ENCODE measurements around the gene NPR2. TPM values are rescaled to one million over a fixed set of nuclear protein-coding genes. Genes with fewer than 3 reads are reported as not detected.

The NPR2 gene
- polyA plus RNA-seq, 2 donors, result 3.8 to 5.1 TPM

- Histone ChIP-seq H3K9me3 (ENCODE audit: control insufficient read depth in 2 of 2, insufficient read depth in 1 of 2, low read depth in 1 of 2, low read length in 1 of 2) (no peaks in the 10 kb centered on the region), H3K36me3 (ENCODE audit: control insufficient read depth in 2 of 2, insufficient read depth in 2 of 2, low read length in 1 of 2) (peaks cover under 1 to 3% of the 10 kb centered on the region in 2 donors), H3K27ac (ENCODE audit: low read depth in 2 of 2, low read length in 1 of 2) (no peak overlapping the region), H3K4me3 (ENCODE audit: low read depth in 1 of 2, low read length in 2 of 2) (peak overlapping the region; percentile 5 to 25), H3K4me1 (ENCODE audit: control insufficient read depth in 2 of 2, insufficient read depth in 2 of 2, low read length in 1 of 2) (peaks cover 3% of the 10 kb centered on the region in 2 donors), H3K27me3 (ENCODE audit: control insufficient read depth in 1 of 2, insufficient read depth in 2 of 2, low read length in 2 of 2) (no peaks in the 10 kb centered on the region)
- 12% methylated on average over 12 of the region's 12 CpGs for WGBS, 2 donors
Observed at GRCh38 chr9:35811381-35812024, 20.1 kb downstream of the NPR2 start.

GRCh38 chr9:35812025-35812602 is 20.7 kb downstream of the NPR2 start, which contains the start of gene SPAG8:
Gene SPAG8 (minus strand): TSS chr9:35812262. CDS start chr9:35812147, 115 bp downstream.
- Histone ChIP-seq H3K4me1 (ENCODE audit: control insufficient read depth in 2 of 2, insufficient read depth in 2 of 2, low read length in 1 of 2) (peaks cover 3% of the 10 kb centered on the region in 2 donors), H3K9me3 (ENCODE audit: control insufficient read depth in 2 of 2, insufficient read depth in 1 of 2, low read depth in 1 of 2, low read length in 1 of 2) (no peaks in the 10 kb centered on the region), H3K27me3 (ENCODE audit: control insufficient read depth in 1 of 2, insufficient read depth in 2 of 2, low read length in 2 of 2) (no peaks in the 10 kb centered on the region), H3K36me3 (ENCODE audit: control insufficient read depth in 2 of 2, insufficient read depth in 2 of 2, low read length in 1 of 2) (peaks cover 0 to 3% of the 10 kb centered on the region in 2 donors), H3K4me3 (ENCODE audit: low read depth in 1 of 2, low read length in 2 of 2) (peak within 1 kb of the TSS; percentile 14 to 25), H3K27ac (ENCODE audit: low read depth in 2 of 2, low read length in 1 of 2) (peak within 1 kb of the TSS; percentile 25 to 72)
- WGBS, 2 donors, result 1 to 2% methylated on average over 28 of the region's 28 CpGs

DNA sequence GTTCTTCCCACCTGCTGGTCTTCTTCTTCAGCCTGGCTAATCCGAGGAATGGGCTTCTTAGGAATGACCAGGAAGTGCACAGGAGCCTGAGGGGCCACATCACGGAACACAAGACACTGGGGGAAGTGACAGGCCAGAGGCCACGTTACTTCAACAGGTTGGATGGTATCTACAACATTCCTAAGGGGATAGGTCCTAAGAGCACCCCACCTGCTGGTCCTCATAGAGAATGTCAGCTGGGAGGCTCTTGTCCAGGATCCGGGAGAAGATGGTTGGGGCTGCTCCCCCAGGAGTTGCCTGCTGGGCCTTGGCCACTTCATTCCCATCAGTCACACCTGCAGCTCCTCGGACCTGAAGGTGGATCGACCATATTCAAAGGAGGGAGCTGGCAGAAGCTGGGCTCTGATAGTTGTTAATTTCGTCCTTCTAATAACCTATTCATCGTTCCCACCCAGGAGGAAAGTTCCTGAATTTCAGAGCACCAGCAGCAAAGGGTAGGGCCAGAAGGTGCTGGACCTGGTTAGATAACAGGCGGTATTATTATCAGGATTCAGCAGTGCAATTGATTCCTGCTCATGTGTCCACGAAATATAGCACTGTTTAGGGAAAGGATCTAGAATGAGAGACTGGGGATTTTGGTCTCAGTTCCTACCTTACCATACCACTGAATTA is 22.2 kb downstream of the NPR2 start:
- WGBS, 2 donors, result 71 to 84% methylated on average over 10 of the region's 10 CpGs

DNA sequence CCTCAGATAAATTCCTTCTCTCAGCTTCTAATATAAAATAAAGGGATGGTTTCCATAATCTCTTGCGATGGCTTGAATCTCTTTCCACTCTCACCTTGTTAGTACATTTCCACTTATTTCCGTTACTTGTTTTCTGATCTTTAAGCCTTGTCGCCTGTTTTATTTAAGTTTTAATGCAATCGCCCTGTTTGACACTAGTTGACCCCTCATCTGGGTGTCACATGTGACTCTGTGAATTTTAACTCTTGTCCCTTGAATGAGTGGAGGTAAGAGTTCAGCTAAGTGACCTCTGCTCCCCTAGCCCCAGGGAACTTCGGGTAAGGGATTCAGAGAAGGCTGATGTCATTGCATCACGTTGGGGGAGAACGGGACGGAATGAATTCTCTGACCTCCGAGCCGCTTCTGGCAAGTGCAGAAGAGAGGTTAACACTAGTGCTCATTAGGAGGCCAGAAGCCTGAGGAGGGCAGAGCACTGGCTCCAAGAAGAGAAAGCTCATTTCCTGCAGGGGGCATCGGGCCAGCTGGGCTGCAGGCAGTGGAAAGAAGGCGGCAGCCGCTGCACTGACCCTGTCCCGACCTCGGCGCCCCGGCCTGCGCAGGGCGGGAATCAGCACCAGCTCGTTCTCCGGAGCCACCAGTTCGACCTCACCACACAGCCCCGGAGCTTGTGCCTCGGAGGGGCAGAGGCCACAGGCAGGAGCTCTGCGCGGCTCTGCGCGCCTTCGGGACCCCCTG is 22.9 kb downstream of the NPR2 start:
- H3K27me3 ChIP-seq (ENCODE audit: control insufficient read depth in 1 of 2, insufficient read depth in 2 of 2, low read length in 2 of 2), result no peaks in the 10 kb centered on the region
- peak overlapping the region; percentile 93 to 98 for H3K27ac ChIP-seq (ENCODE audit: low read depth in 2 of 2, low read length in 1 of 2)
- peaks cover 0 to 3% of the 10 kb centered on the region in 2 donors for H3K36me3 ChIP-seq (ENCODE audit: control insufficient read depth in 2 of 2, insufficient read depth in 2 of 2, low read length in 1 of 2)
- H3K9me3 ChIP-seq (ENCODE audit: control insufficient read depth in 2 of 2, insufficient read depth in 1 of 2, low read depth in 1 of 2, low read length in 1 of 2), result no peaks in the 10 kb centered on the region
- peaks cover 3% of the 10 kb centered on the region in 2 donors for H3K4me1 ChIP-seq (ENCODE audit: control insufficient read depth in 2 of 2, insufficient read depth in 2 of 2, low read length in 1 of 2)
- 6 to 7% methylated on average over 29 of the region's 29 CpGs for WGBS, 2 donors
- peak overlapping the region; percentile 83 to 84 for H3K4me3 ChIP-seq (ENCODE audit: low read depth in 1 of 2, low read length in 2 of 2)

More for the DNA sequence above, 22.2 kb downstream of the NPR2 start:
- Histone ChIP-seq H3K36me3 (ENCODE audit: control insufficient read depth in 2 of 2, insufficient read depth in 2 of 2, low read length in 1 of 2) (peaks cover 0 to 3% of the 10 kb centered on the region in 2 donors), H3K27me3 (ENCODE audit: control insufficient read depth in 1 of 2, insufficient read depth in 2 of 2, low read length in 2 of 2) (no peaks in the 10 kb centered on the region), H3K4me1 (ENCODE audit: control insufficient read depth in 2 of 2, insufficient read depth in 2 of 2, low read length in 1 of 2) (peaks cover 3% of the 10 kb centered on the region in 2 donors), H3K9me3 (ENCODE audit: control insufficient read depth in 2 of 2, insufficient read depth in 1 of 2, low read depth in 1 of 2, low read length in 1 of 2) (no peaks in the 10 kb centered on the region), H3K27ac (ENCODE audit: low read depth in 2 of 2, low read length in 1 of 2) (peak overlapping the region in 1 of 2 donors; percentile 34), H3K4me3 (ENCODE audit: low read depth in 1 of 2, low read length in 2 of 2) (no peak overlapping the region)

DNA sequence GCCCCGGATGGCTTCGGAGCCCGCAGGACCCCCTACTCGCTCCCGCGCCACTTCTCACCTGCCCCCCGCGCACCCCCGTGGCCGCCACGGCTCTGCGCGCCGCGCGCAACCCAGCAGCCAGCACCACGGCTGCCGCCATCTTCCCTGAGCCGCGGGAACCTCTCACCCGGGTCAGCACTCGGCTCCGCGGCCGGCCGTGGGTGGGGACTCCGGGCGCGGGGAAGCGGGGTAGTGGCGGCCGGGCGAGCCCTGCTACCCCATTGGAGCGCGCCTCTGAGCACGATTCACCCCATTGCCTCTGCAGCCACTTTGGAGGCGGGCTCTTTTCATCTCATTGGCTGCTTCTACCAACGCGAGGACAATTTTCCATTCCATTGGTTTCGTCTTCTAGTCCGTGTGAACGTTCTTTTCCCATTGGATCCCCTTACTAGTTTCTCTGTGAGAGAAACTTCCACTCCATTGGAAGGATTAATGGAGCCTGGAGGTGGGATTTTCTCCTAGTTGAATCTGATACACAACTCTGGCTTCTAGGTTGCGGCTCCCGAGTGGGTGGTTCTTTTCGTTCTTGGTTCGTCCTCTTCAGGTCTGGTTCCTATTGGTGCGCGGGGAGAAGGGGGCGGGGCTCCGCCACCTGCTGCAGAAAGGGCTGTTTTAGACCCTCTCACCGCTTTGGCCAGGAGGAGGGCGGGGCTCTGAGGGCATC is 23.6 kb downstream of the NPR2 start, which contains the start of gene HINT2:
Gene HINT2 (minus strand): TSS at position 202 of the 703 bp plus-strand sequence. CDS start 63 bp downstream, at position 139.
- H3K4me3 ChIP-seq (ENCODE audit: low read depth in 1 of 2, low read length in 2 of 2), result peak within 1 kb of the TSS; percentile 83 to 84
- H3K4me1 ChIP-seq (ENCODE audit: control insufficient read depth in 2 of 2, insufficient read depth in 2 of 2, low read length in 1 of 2), result peaks cover 3% of the 10 kb centered on the region in 2 donors
- H3K9me3 ChIP-seq (ENCODE audit: control insufficient read depth in 2 of 2, insufficient read depth in 1 of 2, low read depth in 1 of 2, low read length in 1 of 2), result no peaks in the 10 kb centered on the region
- H3K27ac ChIP-seq (ENCODE audit: low read depth in 2 of 2, low read length in 1 of 2), result peak within 1 kb of the TSS; percentile 93 to 98
- no peaks in the 10 kb centered on the region for H3K27me3 ChIP-seq (ENCODE audit: control insufficient read depth in 1 of 2, insufficient read depth in 2 of 2, low read length in 2 of 2)
- H3K36me3 ChIP-seq (ENCODE audit: control insufficient read depth in 2 of 2, insufficient read depth in 2 of 2, low read length in 1 of 2), result peaks cover 0 to 3% of the 10 kb centered on the region in 2 donors
- 0 to 1% methylated on average over 49 to 52 of the region's 52 CpGs for WGBS, 2 donors

DNA sequence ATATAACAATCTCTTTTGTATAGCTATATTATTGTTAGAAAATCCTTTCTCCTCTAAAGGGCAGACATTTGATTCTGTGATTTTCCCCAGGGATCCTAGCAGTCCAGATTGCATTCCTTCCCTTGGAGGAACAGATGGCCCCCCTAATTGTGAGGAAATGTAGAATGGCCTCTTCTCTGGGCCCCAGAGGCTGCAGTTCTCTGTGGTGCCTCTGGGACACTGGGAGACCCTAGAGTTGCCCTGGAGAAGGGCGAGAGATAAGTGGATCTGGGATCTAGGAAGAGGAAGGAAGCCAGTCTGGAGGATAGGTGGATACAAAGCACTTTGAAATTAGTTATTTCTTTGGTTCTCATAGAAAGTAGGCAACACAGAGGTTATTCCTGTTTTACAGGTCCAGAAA is 25.3 kb downstream of the NPR2 start:
- Histone ChIP-seq H3K27ac (ENCODE audit: low read depth in 2 of 2, low read length in 1 of 2) (no peak overlapping the region), H3K4me3 (ENCODE audit: low read depth in 1 of 2, low read length in 2 of 2) (no peak overlapping the region), H3K36me3 (ENCODE audit: control insufficient read depth in 2 of 2, insufficient read depth in 2 of 2, low read length in 1 of 2) (no peaks in the 10 kb centered on the region), H3K4me1 (ENCODE audit: control insufficient read depth in 2 of 2, insufficient read depth in 2 of 2, low read length in 1 of 2) (peaks cover under 1 to 3% of the 10 kb centered on the region in 2 donors), H3K27me3 (ENCODE audit: control insufficient read depth in 1 of 2, insufficient read depth in 2 of 2, low read length in 2 of 2) (no peaks in the 10 kb centered on the region), H3K9me3 (ENCODE audit: control insufficient read depth in 2 of 2, insufficient read depth in 1 of 2, low read depth in 1 of 2, low read length in 1 of 2) (no peaks in the 10 kb centered on the region)
- WGBS, 2 donors, result 77 to 81% methylated on average over 1 of the region's 1 CpG

- Histone ChIP-seq H3K4me3 (ENCODE audit: low read depth in 1 of 2, low read length in 2 of 2) (no peak overlapping the region), H3K9me3 (ENCODE audit: control insufficient read depth in 2 of 2, insufficient read depth in 1 of 2, low read depth in 1 of 2, low read length in 1 of 2) (no peaks in the 10 kb centered on the region), H3K27me3 (ENCODE audit: control insufficient read depth in 1 of 2, insufficient read depth in 2 of 2, low read length in 2 of 2) (no peaks in the 10 kb centered on the region), H3K27ac (ENCODE audit: low read depth in 2 of 2, low read length in 1 of 2) (no peak overlapping the region), H3K36me3 (ENCODE audit: control insufficient read depth in 2 of 2, insufficient read depth in 2 of 2, low read length in 1 of 2) (no peaks in the 10 kb centered on the region), H3K4me1 (ENCODE audit: control insufficient read depth in 2 of 2, insufficient read depth in 2 of 2, low read length in 1 of 2) (peaks cover 0 to 3% of the 10 kb centered on the region in 2 donors)
- 83 to 92% methylated on average over 3 of the region's 3 CpGs for WGBS, 2 donors
Observed at GRCh38 chr9:35818341-35818740, 26.9 kb downstream of the NPR2 start.

DNA sequence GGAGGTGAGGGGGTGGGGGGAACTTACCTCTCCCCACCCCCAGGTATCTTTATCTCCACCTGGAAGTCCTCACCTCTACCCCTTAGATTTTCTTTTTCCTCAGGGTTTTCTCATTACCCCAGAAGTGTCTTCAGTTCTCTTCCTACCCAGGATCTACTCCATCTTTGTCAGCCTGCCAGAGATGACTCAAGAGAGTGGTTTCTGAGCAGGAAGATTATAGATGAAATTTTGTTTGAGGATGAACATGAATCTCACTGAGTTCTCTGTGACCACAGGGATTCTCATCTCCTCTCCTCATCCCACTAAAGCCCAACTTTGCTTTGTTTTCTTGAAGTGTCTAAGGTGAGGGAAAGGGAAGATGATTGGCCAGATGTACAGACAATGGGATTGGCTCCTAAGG is 28.7 kb downstream of the NPR2 start:
- Histone ChIP-seq H3K4me3 (ENCODE audit: low read depth in 1 of 2, low read length in 2 of 2) (no peak overlapping the region), H3K4me1 (ENCODE audit: control insufficient read depth in 2 of 2, insufficient read depth in 2 of 2, low read length in 1 of 2) (no peaks in the 10 kb centered on the region), H3K36me3 (ENCODE audit: control insufficient read depth in 2 of 2, insufficient read depth in 2 of 2, low read length in 1 of 2) (no peaks in the 10 kb centered on the region), H3K9me3 (ENCODE audit: control insufficient read depth in 2 of 2, insufficient read depth in 1 of 2, low read depth in 1 of 2, low read length in 1 of 2) (no peaks in the 10 kb centered on the region), H3K27me3 (ENCODE audit: control insufficient read depth in 1 of 2, insufficient read depth in 2 of 2, low read length in 2 of 2) (no peaks in the 10 kb centered on the region), H3K27ac (ENCODE audit: low read depth in 2 of 2, low read length in 1 of 2) (no peak overlapping the region)

DNA sequence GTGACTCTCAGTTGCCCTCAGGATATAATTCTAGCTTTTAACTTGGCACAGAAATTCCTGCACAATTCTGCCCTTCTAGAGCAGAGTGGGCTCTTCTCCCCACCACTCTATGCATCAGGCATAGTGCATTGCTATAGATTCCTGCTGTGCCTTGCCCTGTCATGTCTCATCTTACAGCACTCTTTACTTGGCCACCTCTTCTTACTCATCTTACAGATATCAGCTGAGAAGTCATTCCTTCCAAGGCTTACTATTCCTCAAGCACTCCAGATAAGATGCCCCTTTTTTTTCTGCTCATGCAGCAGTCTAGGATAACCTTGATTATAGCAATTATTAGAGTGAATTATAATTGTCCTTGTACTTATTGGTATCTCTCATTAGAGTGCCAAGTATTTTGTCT is 31.5 kb downstream of the NPR2 start:
- no peaks in the 10 kb centered on the region for H3K9me3 ChIP-seq (ENCODE audit: control insufficient read depth in 2 of 2, insufficient read depth in 1 of 2, low read depth in 1 of 2, low read length in 1 of 2)
- H3K36me3 ChIP-seq (ENCODE audit: control insufficient read depth in 2 of 2, insufficient read depth in 2 of 2, low read length in 1 of 2), result no peaks in the 10 kb centered on the region
- H3K27me3 ChIP-seq (ENCODE audit: control insufficient read depth in 1 of 2, insufficient read depth in 2 of 2, low read length in 2 of 2), result no peaks in the 10 kb centered on the region
- H3K27ac ChIP-seq (ENCODE audit: low read depth in 2 of 2, low read length in 1 of 2), result no peak overlapping the region
- no peaks in the 10 kb centered on the region for H3K4me1 ChIP-seq (ENCODE audit: control insufficient read depth in 2 of 2, insufficient read depth in 2 of 2, low read length in 1 of 2)
- no peak overlapping the region for H3K4me3 ChIP-seq (ENCODE audit: low read depth in 1 of 2, low read length in 2 of 2)
